Naive thymus-derived CD4-positive, alpha-beta T cell (primary cell): ENCODE measurements around the gene HMOX2. TPM values are rescaled to one million over a fixed set of nuclear protein-coding genes. Genes with fewer than 3 reads are reported as not detected.
A peak's percentile ranks its signal among the peaks of the same experiment; 100 is the strongest.

ENCODE experiments used
- ATAC-seq: fragments of 150-1000 bp; cut with Tn5 transposase; 2 replicates; pipeline ENCODE4 v1.10.0; 2021; ENCODE audit warnings: mild to moderate bottlenecking, moderate library complexity
- CTCF ChIA-PET: fragments of 350-600 bp; sonication (Branson Sonifier 250); formaldehyde crosslinking; loops from one replicate; lab custom pipeline; 2021; ENCODE audit warnings: antibody characterized with exemption; lab: Charles Lee
- POLR2A ChIA-PET: fragments of 350-600 bp; sonication (Branson Sonifier 250); formaldehyde crosslinking; loops from one replicate; lab custom pipeline; 2021; ENCODE audit warnings: antibody characterized with exemption, inconsistent platforms; lab: Charles Lee
- DNase-seq, 9 donors: peaks; one replicate each; pipeline versions ENCODE4 v3.0.0 to v3.0.0-alpha.2; 2020 to 2022; ENCODE audit warnings: mixed read lengths in 1 of 9
- H3K27ac ChIP-seq: one replicate; pipeline ENCODE4 v1.7.0; 2013; ENCODE audit warnings: mild to moderate bottlenecking, low read depth, low read length, moderate library complexity
- H3K27me3 ChIP-seq, 2 donors: one replicate each; pipeline ENCODE4 v1.7.0; 2013; ENCODE audit warnings: low read length in 2 of 2, mild to moderate bottlenecking in 2 of 2, moderate library complexity in 2 of 2; ENCODE audit not compliant: control insufficient read depth in 2 of 2, insufficient read depth in 2 of 2
- H3K36me3 ChIP-seq, 3 experiments: 1 replicate in 2 of 3; 2 replicates in 1 of 3; pipeline ENCODE4 v1.7.0; 2013; ENCODE audit warnings: low read length in 3 of 3, mild to moderate bottlenecking in 3 of 3, moderate library complexity in 1 of 3; ENCODE audit not compliant: insufficient read depth in 3 of 3, control insufficient read depth in 2 of 3
- H3K4me1 ChIP-seq, 2 donors: one replicate each; pipeline ENCODE4 v1.7.0; 2013; ENCODE audit warnings: low read length in 2 of 2, mild to moderate bottlenecking in 2 of 2, moderate library complexity in 1 of 2; ENCODE audit not compliant: control insufficient read depth in 2 of 2, insufficient read depth in 2 of 2
- H3K4me3 ChIP-seq: 2 replicates; pipeline ENCODE4 v1.7.0; 2013; ENCODE audit warnings: mild to moderate bottlenecking, low read length
- H3K9me3 ChIP-seq, 3 experiments: 1 replicate in 2 of 3; 2 replicates in 1 of 3; pipeline ENCODE4 v1.7.0; 2013; ENCODE audit warnings: low read length in 3 of 3; ENCODE audit not compliant: control insufficient read depth in 2 of 3
- H3K27ac Mint-ChIP-seq, 9 donors: one replicate each; pipeline ENCODE4 v1.8.0; 2020 to 2022; ENCODE audit warnings: mixed read lengths in 9 of 9, mild to moderate bottlenecking in 8 of 9, moderate library complexity in 5 of 9, inconsistent platforms in 2 of 9
- H3K27me3 Mint-ChIP-seq, 5 donors: one replicate each; pipeline ENCODE4 v1.8.0; 2021 to 2022; ENCODE audit warnings: mixed read lengths in 5 of 5, mild to moderate bottlenecking in 1 of 5
- H3K36me3 Mint-ChIP-seq, 5 donors: one replicate each; pipeline ENCODE4 v1.8.0; 2020 to 2022; ENCODE audit warnings: mixed read lengths in 5 of 5, mild to moderate bottlenecking in 3 of 5, inconsistent platforms in 1 of 5
- H3K4me1 Mint-ChIP-seq, 7 donors: one replicate each; pipeline ENCODE4 v1.8.0; 2020 to 2022; ENCODE audit warnings: mixed read lengths in 7 of 7, mild to moderate bottlenecking in 3 of 7, inconsistent platforms in 1 of 7
- H3K4me3 Mint-ChIP-seq, 10 donors: one replicate each; pipeline ENCODE4 v1.8.0; 2020 to 2022; ENCODE audit warnings: mild to moderate bottlenecking in 10 of 10, mixed read lengths in 10 of 10, moderate library complexity in 6 of 10, inconsistent platforms in 2 of 10
- H3K9me3 Mint-ChIP-seq, 11 donors: one replicate each; pipeline ENCODE4 v1.8.0; 2020 to 2022; ENCODE audit warnings: mixed read lengths in 11 of 11, mild to moderate bottlenecking in 4 of 11, inconsistent platforms in 1 of 11, moderate library complexity in 1 of 11
- intact Hi-C, 2 donors: fragments of 100-400 bp; cut with micrococcal nuclease; formaldehyde crosslinking; loops; one replicate each; pipeline ENCODE4 v1.15.1; 2023
- polyA plus RNA-seq, 2 donors: library from polyadenylated mRNA; unstranded; fragments of 300-500 nt; fragmentation: Illumina TruSeq; gene quantifications; one replicate each; pipeline ENCODE4 v1.2.3, GENCODE V29; 2021
- total RNA-seq, 6 experiments: library from RNA in 5 of 6; stranded (reverse) in 5 of 6; gene quantifications; 1 replicate in 5 of 6; 2 replicates in 1 of 6; pipeline ENCODE4 v1.2.3 and lab custom pipeline; 2021 to 2026

HMOX2 gene
- 10 to 100 TPM; 44.6 to 84.9 (median 61.0) TPM for total RNA-seq
- polyA plus RNA-seq = 100 to 1,000 TPM; 127 to 163 TPM
- 53.4 reads per million, percentile 73 among the genes with 10 or more reads in this experiment for total RNA-seq (lab: John Stamatoyannopoulos, UW)

GRCh38 chr16:4475880-4476788 lies at the start of gene HMOX2:
Gene HMOX2, plus strand, starts transcription at chr16:4476398. Its CDS starts 29,127 bp downstream, at chr16:4505525.
- Histone ChIP-seq H3K27ac (peak within 1 kb of the TSS; percentile 92), H3K27me3 (no peaks in the 10 kb centered on the region), H3K4me3 (peak within 1 kb of the TSS; percentile 89), H3K9me3 (no peaks in the 10 kb centered on the region), H3K36me3 (peaks cover 0 to 12% (median 0%) of the 10 kb centered on the region in 3 experiments), H3K4me1 (peaks cover 29 to 38% of the 10 kb centered on the region in 2 donors)
- ChIA-PET POLR2A (interaction anchor here (0.7 to 11.7 kb wide), 12 partner anchors 11 to 203 kb away, joined by 3 to 216 read pairs (median 6); partner anchors contain the start of genes CDIP1 and CORO7), CTCF (interaction anchor here (0.6 to 6.2 kb wide), 5 partner anchors 30 to 76 kb away, joined by 3 to 71 read pairs (median 4); no protein-coding TSS in a partner anchor)
- H3K27me3 Mint-ChIP-seq = no peaks in the 10 kb centered on the region
- peaks cover 25 to 53% (median 40%) of the 10 kb centered on the region in 7 donors for H3K4me1 Mint-ChIP-seq
- H3K36me3 Mint-ChIP-seq = peaks cover 0 to 15% (median 0%) of the 10 kb centered on the region in 5 donors
- H3K27ac Mint-ChIP-seq = peak within 1 kb of the TSS; percentile 83 to 95 (median 91)
- intact Hi-C loops = loop anchor here (1.0 to 5.0 kb wide), 14 partner anchors 12 to 149 kb away; partner anchors contain the start of genes CDIP1 (in 2 of the 2), DNAJA3 (in 2 of the 2), CORO7 (in 1 of the 2) and MGRN1 (in 1 of the 2)
- H3K9me3 Mint-ChIP-seq = no peaks in the 10 kb centered on the region
- DNase-seq (peak; percentile 85 to 98 (median 92)), ATAC-seq (peak; percentile 95)
- peak within 1 kb of the TSS; percentile 90 to 96 (median 94) for H3K4me3 Mint-ChIP-seq

GRCh38 chr16:4426722-4427372 lies 49.4 kb upstream of the HMOX2 start:
- DNase-seq (no peak), ATAC-seq (no peak)
- intact Hi-C loops = loop anchor here in 1 of 2 donors (5.0 to 10.0 kb wide), 2 partner anchors 420 to 528 kb away; partner anchors contain the start of genes GLYR1, SEC14L5 and UBN1
- peak overlapping the region; percentile 97 for H3K4me3 ChIP-seq
- ChIA-PET CTCF (interaction anchor here (0.6 kb wide), 1 partner anchor 352 kb away, joined by 3 read pairs; no protein-coding TSS in a partner anchor), POLR2A (interaction anchor here (1.3 to 1.9 kb wide), 2 partner anchors 10 to 13 kb away, joined by 7 to 11 read pairs; partner anchors contain the start of gene CORO7)
- no peaks in the 10 kb centered on the region for H3K9me3 ChIP-seq
- peaks cover 18% of the 10 kb centered on the region in 2 donors for H3K4me1 ChIP-seq
- H3K36me3 ChIP-seq = peaks cover 0 to 2% (median 0%) of the 10 kb centered on the region in 3 experiments
- Mint-ChIP-seq H3K4me1 (peaks cover 26 to 48% (median 37%) of the 10 kb centered on the region in 7 donors), H3K27me3 (peaks cover 0 to 2% (median 0%) of the 10 kb centered on the region in 5 donors), H3K27ac (peak overlapping the region; percentile 96 to 100 (median 100)), H3K4me3 (peak overlapping the region; percentile 92 to 99 (median 98)), H3K9me3 (peaks cover 0 to 4% (median 0%) of the 10 kb centered on the region in 11 donors), H3K36me3 (peaks cover 0 to 23% (median 5%) of the 10 kb centered on the region in 5 donors)
- no peaks in the 10 kb centered on the region for H3K27me3 ChIP-seq
- peak overlapping the region; percentile 95 for H3K27ac ChIP-seq

GRCh38 chr16:4428500-4428899 lies 47.7 kb upstream of the HMOX2 start:
- Histone ChIP-seq H3K27ac (peak overlapping the region; percentile 3), H3K36me3 (peaks cover 0 to 11% (median 0%) of the 10 kb centered on the region in 3 experiments), H3K4me1 (peaks cover 18% of the 10 kb centered on the region in 2 donors), H3K4me3 (no peak overlapping the region), H3K27me3 (no peaks in the 10 kb centered on the region), H3K9me3 (no peaks in the 10 kb centered on the region)
- ChIA-PET CTCF (interaction anchor here (0.6 to 1.4 kb wide), 3 partner anchors 11 to 902 kb away, joined by 3 to 4 read pairs (median 3); no protein-coding TSS in a partner anchor), POLR2A (interaction anchor here (0.6 to 1.9 kb wide), 4 partner anchors 9 to 85 kb away, joined by 3 to 11 read pairs (median 3); partner anchors contain the start of genes CORO7 and HMOX2)
- ATAC-seq (no peak), DNase-seq (no peak)
- Mint-ChIP-seq H3K4me1 (peaks cover 29 to 56% (median 42%) of the 10 kb centered on the region in 7 donors), H3K27ac (peak overlapping the region in 6 of 9 donors; percentile 13 to 72 (median 38)), H3K9me3 (peaks cover 0 to 4% (median 0%) of the 10 kb centered on the region in 11 donors), H3K4me3 (peak overlapping the region in 4 of 10 donors; percentile 12 to 40 (median 16)), H3K36me3 (peaks cover 0 to 24% (median 6%) of the 10 kb centered on the region in 5 donors), H3K27me3 (no peaks in the 10 kb centered on the region)
- intact Hi-C loops = loop anchor here in 1 of 2 donors (5.0 to 10.0 kb wide), 2 partner anchors 419 to 526 kb away; partner anchors contain the start of genes GLYR1, SEC14L5 and UBN1

GRCh38 chr16:4431023-4431422 lies 45.2 kb upstream of the HMOX2 start:
- peaks cover 4 to 36% (median 18%) of the 10 kb centered on the region in 5 donors for H3K36me3 Mint-ChIP-seq
- H3K4me1 Mint-ChIP-seq = peaks cover 30 to 66% (median 42%) of the 10 kb centered on the region in 7 donors
- Histone ChIP-seq H3K36me3 (peaks cover 0 to 34% (median 0%) of the 10 kb centered on the region in 3 experiments), H3K4me3 (no peak overlapping the region), H3K4me1 (peaks cover 12% of the 10 kb centered on the region in 2 donors), H3K27ac (no peak overlapping the region), H3K9me3 (no peaks in the 10 kb centered on the region), H3K27me3 (no peaks in the 10 kb centered on the region)
- intact Hi-C loops = no loop called here
- ATAC-seq (no peak), DNase-seq (no peak)
- H3K4me3 Mint-ChIP-seq = no peak overlapping the region
- ChIA-PET CTCF (no interaction called here), POLR2A (no interaction called here)
- H3K27ac Mint-ChIP-seq = peak overlapping the region in 4 of 9 donors; percentile 22 to 61 (median 30)
- no peaks in the 10 kb centered on the region for H3K27me3 Mint-ChIP-seq
- H3K9me3 Mint-ChIP-seq = no peaks in the 10 kb centered on the region

GRCh38 chr16:4433228-4433627 lies 43.0 kb upstream of the HMOX2 start:
- CTCF ChIA-PET = no interaction called here
- intact Hi-C loops = no loop called here
- H3K27ac ChIP-seq = no peak overlapping the region

More at GRCh38 chr16:4433228-4433627, 43.0 kb upstream of the HMOX2 start:
- Histone ChIP-seq H3K36me3 (peaks cover 0 to 54% (median 12%) of the 10 kb centered on the region in 3 experiments), H3K4me1 (no peaks in the 10 kb centered on the region), H3K9me3 (no peaks in the 10 kb centered on the region), H3K27me3 (no peaks in the 10 kb centered on the region), H3K4me3 (no peak overlapping the region)
- H3K4me1 Mint-ChIP-seq = peaks cover 13 to 49% (median 25%) of the 10 kb centered on the region in 7 donors
- no peak overlapping the region for H3K4me3 Mint-ChIP-seq
- H3K27me3 Mint-ChIP-seq = no peaks in the 10 kb centered on the region
- no peaks in the 10 kb centered on the region for H3K9me3 Mint-ChIP-seq
- POLR2A ChIA-PET = no interaction called here
- DNase-seq (no peak), ATAC-seq (no peak)
- H3K27ac Mint-ChIP-seq = peak overlapping the region in 6 of 9 donors; percentile 15 to 77 (median 64)
- peaks cover 4 to 32% (median 21%) of the 10 kb centered on the region in 5 donors for H3K36me3 Mint-ChIP-seq
